Activated T-cell treated with anti-CD3 and anti-CD28 coated beads for 4 hours (primary cell): ENCODE measurements around the gene KRTAP10-7.
"Not testable (repeated sequence)": the region's sequence is repeated elsewhere in the genome, so short reads cannot be mapped to it uniquely, and the experiment has no call there.

Experiments
- DNase-seq: peaks from one replicate; pipeline ENCODE4 v3.0.0-alpha.2; 2020

Gene KRTAP10-7

GRCh38 chr21:44590897-44591800, 9.2 kb upstream of the KRTAP10-7 start:
- DNase-seq = not testable (repeated sequence)

GRCh38 chr21:44591801-44592130, 8.6 kb upstream of the KRTAP10-7 start:
- not testable (repeated sequence) for DNase-seq

GRCh38 chr21:44592446-44593311, 7.7 kb upstream of the KRTAP10-7 start, which contains the start of gene KRTAP10-6:
KRTAP10-6 (minus strand) TSS chr21:44592505; CDS start chr21:44592484, 21 bp downstream.
- DNase-seq = no peak

GRCh38 chr21:44593598-44594405, 6.6 kb upstream of the KRTAP10-7 start:
- no peak for DNase-seq

- DNase-seq = no peak
Measured at GRCh38 chr21:44594406-44594916, 5.9 kb upstream of the KRTAP10-7 start.

GRCh38 chr21:44595524-44595923, 4.9 kb upstream of the KRTAP10-7 start:
- DNase-seq = no peak

GRCh38 chr21:44596068-44596725, 4.2 kb upstream of the KRTAP10-7 start:
- DNase-seq = no peak

GRCh38 chr21:44598061-44598460, 2.3 kb upstream of the KRTAP10-7 start:
- no peak for DNase-seq

- no peak for DNase-seq
Measured at GRCh38 chr21:44599264-44600029, 950 bp upstream of the KRTAP10-7 start.

- not testable (repeated sequence) for DNase-seq
Measured at GRCh38 chr21:44601091-44601490, 694 bp downstream of the KRTAP10-7 start.

- no peak for DNase-seq
Measured at GRCh38 chr21:44601596-44602462, 1.4 kb downstream of the KRTAP10-7 start.

- DNase-seq = no peak
Measured at GRCh38 chr21:44602463-44602850, 2.1 kb downstream of the KRTAP10-7 start.

GRCh38 chr21:44603109-44603875, 2.9 kb downstream of the KRTAP10-7 start:
- no peak for DNase-seq

GRCh38 chr21:44603911-44604310, 3.5 kb downstream of the KRTAP10-7 start:
- DNase-seq = no peak

GRCh38 chr21:44606495-44606894, 6.1 kb downstream of the KRTAP10-7 start:
- DNase-seq = no peak

- DNase-seq = no peak
Measured at GRCh38 chr21:44609193-44609592, 8.8 kb downstream of the KRTAP10-7 start.

- not testable (repeated sequence) for DNase-seq
Measured at GRCh38 chr21:44610157-44610843, 9.9 kb downstream of the KRTAP10-7 start.

GRCh38 chr21:44611551-44611950, 11.2 kb downstream of the KRTAP10-7 start:
- DNase-seq = no peak

GRCh38 chr21:44612029-44612486, 11.7 kb downstream of the KRTAP10-7 start, which contains the start of gene KRTAP10-8:
KRTAP10-8 (plus strand) TSS chr21:44612079; CDS start chr21:44612101, 22 bp downstream.
- DNase-seq = no peak
